HCT116 (cell line): ENCODE measurements around the gene LCOR.

ENCODE experiments used
- EZH2 ChIP-seq: fragments of 200-600 bp; sonication (generic); IDR thresholded peaks from 2 replicates; pipeline ENCODE4 v1.6.1; 2017; ENCODE audit warnings: antibody characterized with exemption, mixed run types
- EZH2phosphoT487 ChIP-seq: fragments of 200-600 bp; IDR thresholded peaks from 2 replicates; pipeline ENCODE4 v1.6.1; 2018; ENCODE audit warnings: antibody characterized with exemption, borderline replicate concordance
- POLR2A ChIP-seq: IDR thresholded peaks from 2 replicates; pipeline ENCODE4 v1.7.0; 2011; ENCODE audit warnings: borderline replicate concordance; ENCODE audit not compliant: insufficient read depth, insufficient read length; ENCODE audit errors: extremely low read depth
- POLR2AphosphoS5 ChIP-seq: IDR thresholded peaks from 2 replicates; pipeline ENCODE4 v1.6.1; 2011; ENCODE audit warnings: mild to moderate bottlenecking, low read depth, low read length, moderate library complexity
- REST ChIP-seq: IDR thresholded peaks from 2 replicates; pipeline ENCODE4 v1.6.1; 2012; ENCODE audit warnings: low read depth
- SIN3A ChIP-seq: IDR thresholded peaks from 2 replicates; pipeline ENCODE4 v1.6.1; 2012; ENCODE audit warnings: low read depth
- SP1 ChIP-seq: IDR thresholded peaks from 2 replicates; pipeline ENCODE4 v1.6.1; 2012; ENCODE audit warnings: low read depth
- TCF7L2 ChIP-seq: IDR thresholded peaks from 2 replicates; pipeline ENCODE4 v1.7.0; 2011; ENCODE audit warnings: borderline replicate concordance, inconsistent platforms; ENCODE audit not compliant: insufficient read depth, insufficient read length; ENCODE audit errors: extremely low read depth
- YY1 ChIP-seq: IDR thresholded peaks from 2 replicates; pipeline ENCODE4 v1.6.1; 2011; ENCODE audit warnings: low read length, low read depth, moderate library complexity, mild to moderate bottlenecking; ENCODE audit not compliant: insufficient replicate concordance; ENCODE audit errors: extremely low read depth
- ZNF274 ChIP-seq: fragments of 200-500 bp; sonication (Bioruptor generic); IDR thresholded peaks from 2 replicates; pipeline ENCODE4 v1.6.1; 2014; ENCODE audit warnings: mild to moderate bottlenecking, low read depth, low read length, inconsistent platforms
- TF ChIP-seq, protein P1 (sequence below), 3 experiments: fragments of 200-600 bp in 1 of 3; sonication (generic) in 1 of 3; IDR thresholded peaks in 2 of 3; conservative IDR thresholded peaks in 1 of 3; 2 replicates each; pipeline ENCODE4 v1.5.1; 2012 to 2017; ENCODE audit warnings: low read depth in 2 of 3, low read length in 2 of 3, antibody characterized with exemption in 1 of 3, borderline replicate concordance in 1 of 3, control low read depth in 1 of 3, mild to moderate bottlenecking in 1 of 3, mixed read lengths in 1 of 3, mixed run types in 1 of 3, moderate library complexity in 1 of 3; ENCODE audit not compliant: insufficient read depth in 1 of 3

- TF ChIP-seq POLR2A (no peak), YY1 (no peak), POLR2AphosphoS5 (no peak), SIN3A (no peak), EZH2 (no peak), REST (no peak), ZNF274 (no peak), SP1 (no peak), EZH2phosphoT487 (no peak), TCF7L2 (no peak)
- TF ChIP-seq, protein P1, sequence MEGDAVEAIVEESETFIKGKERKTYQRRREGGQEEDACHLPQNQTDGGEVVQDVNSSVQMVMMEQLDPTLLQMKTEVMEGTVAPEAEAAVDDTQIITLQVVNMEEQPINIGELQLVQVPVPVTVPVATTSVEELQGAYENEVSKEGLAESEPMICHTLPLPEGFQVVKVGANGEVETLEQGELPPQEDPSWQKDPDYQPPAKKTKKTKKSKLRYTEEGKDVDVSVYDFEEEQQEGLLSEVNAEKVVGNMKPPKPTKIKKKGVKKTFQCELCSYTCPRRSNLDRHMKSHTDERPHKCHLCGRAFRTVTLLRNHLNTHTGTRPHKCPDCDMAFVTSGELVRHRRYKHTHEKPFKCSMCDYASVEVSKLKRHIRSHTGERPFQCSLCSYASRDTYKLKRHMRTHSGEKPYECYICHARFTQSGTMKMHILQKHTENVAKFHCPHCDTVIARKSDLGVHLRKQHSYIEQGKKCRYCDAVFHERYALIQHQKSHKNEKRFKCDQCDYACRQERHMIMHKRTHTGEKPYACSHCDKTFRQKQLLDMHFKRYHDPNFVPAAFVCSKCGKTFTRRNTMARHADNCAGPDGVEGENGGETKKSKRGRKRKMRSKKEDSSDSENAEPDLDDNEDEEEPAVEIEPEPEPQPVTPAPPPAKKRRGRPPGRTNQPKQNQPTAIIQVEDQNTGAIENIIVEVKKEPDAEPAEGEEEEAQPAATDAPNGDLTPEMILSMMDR (IDR thresholded peaks at IDR 0.05 in 2 of 3, conservative IDR thresholded peaks at IDR 0.05 in 1 of 3; ENCODE audit: borderline replicate concordance in 1 of 3, insufficient read depth in 1 of 3, low read depth in 2 of 3, low read length in 2 of 3): no peak
Measured at GRCh38 chr10:97023401-97024167, 191.5 kb downstream of the LCOR start.
